Measurements from ENCODE around the gene PIK3AP1. TPM values are rescaled to one million over a fixed set of nuclear protein-coding genes. Genes with fewer than 3 reads are reported as not detected.

PIK3AP1 gene
- total and polyA plus RNA-seq, 2 of the 8 experiments (the other 6 are each of a cell fraction or from before 2014, with no cell fraction given), result 1.9 to 4.5 TPM

GRCh38 chr10:96619120-96619519, 101.2 kb downstream of the PIK3AP1 start:
- no peak for DNase-seq (ENCODE audit: low read depth in 1 of 2, low spot score in 2 of 2)
- no peak for FAIRE-seq
- Histone ChIP-seq H3K56ac (replicated peaks; ENCODE audit: insufficient read length, low read depth, low read length) (no peak overlapping the region), H4K91ac (replicated peaks; ENCODE audit: insufficient read length, low read length) (no peak overlapping the region), H2BK5ac (ENCODE audit: low read depth, low read length) (no peak overlapping the region), H3K9ac (replicated peaks in 1 of 4; ENCODE audit: extremely low read depth in 1 of 4, low read depth in 3 of 4, low read length in 3 of 4) (no peak overlapping the region), H2AK5ac (ENCODE audit: low read depth, low read length) (no peak overlapping the region), H3K36me3 (ENCODE audit: control insufficient read depth in 2 of 4, insufficient read depth in 4 of 4, low read length in 3 of 4) (no peaks in the 10 kb centered on the region), H3K4me3 (ENCODE audit: extremely low read depth in 1 of 4, insufficient read depth in 2 of 4, low read depth in 3 of 4, low read length in 4 of 4) (no peak overlapping the region), H3K4me2 (ENCODE audit: insufficient read depth in 1 of 2, low read depth in 2 of 2, low read length in 2 of 2) (no peak overlapping the region), H3K23ac (ENCODE audit: insufficient read length) (no peak overlapping the region), H3K18ac (ENCODE audit: extremely low read depth, low read length) (no peak overlapping the region), H3K79me2 (ENCODE audit: control insufficient read depth in 1 of 2, insufficient read depth in 2 of 2, low read length in 2 of 2) (no peaks in the 10 kb centered on the region), H3K4ac (replicated peaks; ENCODE audit: insufficient read length, low read depth, low read length) (no peak overlapping the region), H4K8ac (ENCODE audit: extremely low read depth, insufficient read depth, low read length) (no peak overlapping the region), H3K9me3 (ENCODE audit: insufficient read depth in 2 of 2, low read depth in 1 of 2, low read length in 1 of 2) (no peaks in the 10 kb centered on the region), H3K79me1 (ENCODE audit: low read depth, low read length) (no peaks in the 10 kb centered on the region), H3K14ac (ENCODE audit: insufficient read length) (no peak overlapping the region), H2AFZ (ENCODE audit: low read length) (no peak overlapping the region), H2BK120ac (replicated peaks; ENCODE audit: low read depth, low read length) (no peak overlapping the region), H2BK15ac (ENCODE audit: low read length) (no peak overlapping the region), H3K4me1 (replicated peaks in 1 of 4; ENCODE audit: control insufficient read depth in 3 of 4, insufficient read depth in 4 of 4, low read length in 3 of 4) (peaks cover 0 to 4% (median 0%) of the 10 kb centered on the region in 4 experiments; a peak in 2 of 7 replicates), H2BK20ac (ENCODE audit: low read length) (no peak overlapping the region), H3K23me2 (ENCODE audit: low read depth, low read length) (no peaks in the 10 kb centered on the region), H2BK12ac (ENCODE audit: low read depth, low read length) (no peak overlapping the region), H4K5ac (ENCODE audit: insufficient read length, low read depth, low read length) (no peak overlapping the region), H3K27ac (ENCODE audit: low read depth, low read length) (no peak overlapping the region), H4K20me1 (replicated peaks in 1 of 2; ENCODE audit: control insufficient read depth in 1 of 2, insufficient read depth in 2 of 2, low read length in 2 of 2) (no peaks in the 10 kb centered on the region), H3K27me3 (replicated peaks in 1 of 4; ENCODE audit: control insufficient read depth in 3 of 4, extremely low read depth in 1 of 4, insufficient read depth in 3 of 4, low read length in 3 of 4) (no peaks in the 10 kb centered on the region)
- TF ChIP-seq BACH1 (IDR thresholded peaks at IDR 0.05; ENCODE audit: low read length) (no peak), KDM1A (IDR thresholded peaks at IDR 0.05; ENCODE audit: borderline replicate concordance, low read length) (no peak), SRF (IDR thresholded peaks at IDR 0.05; ENCODE audit: low read depth, low read length) (no peak), SP1 (IDR thresholded peaks at IDR 0.05; ENCODE audit: low read depth, low read length) (no peak), SP4 (IDR thresholded peaks at IDR 0.05; ENCODE audit: low read length) (no peak), TCF12 (IDR thresholded peaks at IDR 0.05; ENCODE audit: low read depth, low read length) (no peak), ATF2 (IDR thresholded peaks at IDR 0.05; ENCODE audit: low read length) (no peak), EP300 (IDR thresholded peaks at IDR 0.05; ENCODE audit: borderline replicate concordance in 1 of 2, low read depth in 2 of 2, low read length in 2 of 2) (no peak), ZNF274 (IDR thresholded peaks at IDR 0.05; ENCODE audit: borderline replicate concordance, extremely low read depth, low read length) (no peak), PHF8 (conservative IDR thresholded peaks at IDR 0.05; ENCODE audit: low read depth, low read length) (no peak), TAF7 (optimal IDR thresholded peaks at IDR 0.05; ENCODE audit: borderline replicate concordance, low read depth, low read length) (no peak)
- ChIA-PET POLR2A (ENCODE audit: partially characterized antibody) (no interaction called here), CTCF (ENCODE audit: partially characterized antibody) (interaction anchor here (0.8 to 3.2 kb wide), 5 partner anchors 13 to 406 kb away, joined by 3 to 13 read pairs (median 5); no protein-coding TSS in a partner anchor)
- WGBS, 2 experiments (ENCODE audit: extremely low coverage in 1 of 2, insufficient coverage in 1 of 2, insufficient read length in 1 of 2, insufficient replicate concordance in 2 of 2, low coverage in 1 of 2, low lambda C conversion rate in 2 of 2, missing lambda C conversion rate in 1 of 2), result 88% methylated on average over 11 of the region's 11 CpGs; no CpG with 5 or more reads in 1 of the 2 experiments

Measured in H1 (cell line).